ENCODE data around the gene TRDN. TPM values are rescaled to one million over a fixed set of nuclear protein-coding genes. Genes with fewer than 3 reads are reported as not detected.

The TRDN gene
- polyA plus RNA-seq, 1 donor from 2014 or later, result not detected

GRCh38 chr6:123629258-123629941, 7.3 kb downstream of the TRDN start:
- Histone ChIP-seq H3K27ac (ENCODE audit: low read length) (no peak overlapping the region), H3K4me3 (ENCODE audit: low read length) (no peak overlapping the region), H3K36me3 (ENCODE audit: insufficient read depth, low read length) (no peaks in the 10 kb centered on the region), H3K4me2 (ENCODE audit: low read length) (no peak overlapping the region), H3K9ac (ENCODE audit: low read length) (no peak overlapping the region), H3K9me3 (ENCODE audit: low read length) (no peaks in the 10 kb centered on the region), H3K79me2 (replicated peaks; ENCODE audit: insufficient read depth, low read length) (no peaks in the 10 kb centered on the region), H3K27me3 (ENCODE audit: insufficient read depth, low read depth, low read length) (no peaks in the 10 kb centered on the region), H4K20me1 (ENCODE audit: insufficient read depth) (no peaks in the 10 kb centered on the region), H2AFZ (ENCODE audit: low read depth, low read length) (no peak overlapping the region), H3K9me2 (ENCODE audit: insufficient read depth, low read length) (no peaks in the 10 kb centered on the region), H3F3A (ENCODE audit: insufficient read depth, low read length, poor library complexity, severe bottlenecking) (no peaks in the 10 kb centered on the region)
- no peak for TF ChIP-seq EZH2 (IDR thresholded peaks at IDR 0.05; ENCODE audit: borderline replicate concordance, insufficient read depth, low read length, poor library complexity, severe bottlenecking)
- TF ChIP-seq TAF1 (IDR thresholded peaks at IDR 0.05; ENCODE audit: low read depth), result no peak
- TF ChIP-seq REST (IDR thresholded peaks at IDR 0.05; ENCODE audit: borderline replicate concordance), result no peak
- no peak for TF ChIP-seq CTCF (IDR thresholded peaks at IDR 0.05; ENCODE audit: poor library complexity, severe bottlenecking)
- no peak for TF ChIP-seq MXI1 (conservative IDR thresholded peaks at IDR 0.05; ENCODE audit: poor library complexity, severe bottlenecking)
- TF ChIP-seq POLR2AphosphoS5 (IDR thresholded peaks at IDR 0.05), result no peak

GRCh38 chr6:123625696-123626095, 11.1 kb downstream of the TRDN start:
- H3F3A ChIP-seq (ENCODE audit: insufficient read depth, low read length, poor library complexity, severe bottlenecking), result no peaks in the 10 kb centered on the region
- no peaks in the 10 kb centered on the region for H3K79me2 ChIP-seq (replicated peaks; ENCODE audit: insufficient read depth, low read length)
- H3K4me3 ChIP-seq (ENCODE audit: low read length), result no peak overlapping the region
- H4K20me1 ChIP-seq (ENCODE audit: insufficient read depth), result no peaks in the 10 kb centered on the region
- H3K9ac ChIP-seq (ENCODE audit: low read length), result no peak overlapping the region
- TF ChIP-seq MXI1 (conservative IDR thresholded peaks at IDR 0.05; ENCODE audit: poor library complexity, severe bottlenecking) (no peak), CTCF (IDR thresholded peaks at IDR 0.05; ENCODE audit: poor library complexity, severe bottlenecking) (no peak), POLR2AphosphoS5 (IDR thresholded peaks at IDR 0.05) (no peak), TAF1 (IDR thresholded peaks at IDR 0.05; ENCODE audit: low read depth) (no peak), SMC3 (conservative IDR thresholded peaks at IDR 0.05; ENCODE audit: poor library complexity) (no peak)
- no peaks in the 10 kb centered on the region for H3K27me3 ChIP-seq (ENCODE audit: insufficient read depth, low read depth, low read length)
- H3K27ac ChIP-seq (ENCODE audit: low read length), result no peak overlapping the region
- no peak overlapping the region for H3K4me2 ChIP-seq (ENCODE audit: low read length)
- H3K9me2 ChIP-seq (ENCODE audit: insufficient read depth, low read length), result no peaks in the 10 kb centered on the region
- H2AFZ ChIP-seq (ENCODE audit: low read depth, low read length), result no peak overlapping the region
- no peaks in the 10 kb centered on the region for H3K36me3 ChIP-seq (ENCODE audit: insufficient read depth, low read length)
- no peaks in the 10 kb centered on the region for H3K9me3 ChIP-seq (ENCODE audit: low read length)
